AG04450 (cell line): ENCODE results near the gene RARB. TPM values are rescaled to one million over a fixed set of nuclear protein-coding genes. Genes with fewer than 3 reads are reported as not detected.

Source experiments
- CTCF ChIA-PET: fragments of 300-600, 350-600 bp; formaldehyde crosslinking; extraction: SDS; loops from one replicate; lab custom pipeline; 2022; ENCODE audit warnings: antibody characterized with exemption, inconsistent platforms; lab: Charles Lee
- POLR2A ChIA-PET: fragments of 350-600 bp; formaldehyde crosslinking; extraction: SDS; loops from one replicate; lab custom pipeline; 2021; ENCODE audit warnings: antibody characterized with exemption, inconsistent platforms; lab: Yijun Ruan, JAX
- DNase-seq: peaks from one replicate; pipeline ENCODE4 v3.0.0-alpha.2; 2011; ENCODE audit warnings: low read depth, low spot score
- H3K27ac ChIP-seq: one replicate; pipeline ENCODE4 v1.5.1; 2012; ENCODE audit warnings: low read depth, low read length, control low read depth
- H3K27me3 ChIP-seq: one replicate; pipeline ENCODE4 v1.6.0; 2012; ENCODE audit warnings: low read length; ENCODE audit not compliant: control insufficient read depth, insufficient read depth
- H3K4me3 ChIP-seq: 2 replicates; pipeline ENCODE4 v1.5.1; 2011; ENCODE audit warnings: mild to moderate bottlenecking, low read depth, low read length, control low read depth
- H3K9me3 ChIP-seq: 2 replicates; pipeline ENCODE4 v1.5.1; 2012; ENCODE audit warnings: low read length; ENCODE audit not compliant: control insufficient read depth, insufficient read depth
- polyA plus RNA-seq: library from polyadenylated mRNA; depleted of rRNA; stranded (reverse); fragments of >200 nt; gene quantifications from 2 replicates; pipeline ENCODE4 v1.2.3, GENCODE V29; 2011
- TF ChIP-seq, protein P1 (sequence below): IDR thresholded peaks from 2 replicates; pipeline ENCODE4 v1.5.1; 2011; ENCODE audit warnings: low read depth, low read length, control low read depth, inconsistent platforms

Gene RARB
- polyA plus RNA-seq, 1 experiment, result 0.51 TPM

- no peak for DNase-seq
- CTCF ChIA-PET, result no interaction called here
- H3K4me3 ChIP-seq, result no peak overlapping the region
- POLR2A ChIA-PET, result no interaction called here
- no peaks in the 10 kb centered on the region for H3K9me3 ChIP-seq
- no peak overlapping the region for H3K27ac ChIP-seq
- TF ChIP-seq, protein P1, sequence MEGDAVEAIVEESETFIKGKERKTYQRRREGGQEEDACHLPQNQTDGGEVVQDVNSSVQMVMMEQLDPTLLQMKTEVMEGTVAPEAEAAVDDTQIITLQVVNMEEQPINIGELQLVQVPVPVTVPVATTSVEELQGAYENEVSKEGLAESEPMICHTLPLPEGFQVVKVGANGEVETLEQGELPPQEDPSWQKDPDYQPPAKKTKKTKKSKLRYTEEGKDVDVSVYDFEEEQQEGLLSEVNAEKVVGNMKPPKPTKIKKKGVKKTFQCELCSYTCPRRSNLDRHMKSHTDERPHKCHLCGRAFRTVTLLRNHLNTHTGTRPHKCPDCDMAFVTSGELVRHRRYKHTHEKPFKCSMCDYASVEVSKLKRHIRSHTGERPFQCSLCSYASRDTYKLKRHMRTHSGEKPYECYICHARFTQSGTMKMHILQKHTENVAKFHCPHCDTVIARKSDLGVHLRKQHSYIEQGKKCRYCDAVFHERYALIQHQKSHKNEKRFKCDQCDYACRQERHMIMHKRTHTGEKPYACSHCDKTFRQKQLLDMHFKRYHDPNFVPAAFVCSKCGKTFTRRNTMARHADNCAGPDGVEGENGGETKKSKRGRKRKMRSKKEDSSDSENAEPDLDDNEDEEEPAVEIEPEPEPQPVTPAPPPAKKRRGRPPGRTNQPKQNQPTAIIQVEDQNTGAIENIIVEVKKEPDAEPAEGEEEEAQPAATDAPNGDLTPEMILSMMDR, result no peak
- no peaks in the 10 kb centered on the region for H3K27me3 ChIP-seq
These were observed 23.5 kb upstream of the RARB start for GRCh38 chr3:25404569-25404968.

- CTCF ChIA-PET, result no interaction called here
- TF ChIP-seq, protein P1, result no peak
- Histone ChIP-seq H3K9me3 (no peaks in the 10 kb centered on the region), H3K27ac (no peak overlapping the region), H3K4me3 (no peak overlapping the region), H3K27me3 (no peaks in the 10 kb centered on the region)
- DNase-seq, result no peak
- POLR2A ChIA-PET, result no interaction called here
These were observed 22.7 kb upstream of the RARB start for GRCh38 chr3:25405335-25405734.

- DNase-seq, result no peak
- H3K27me3 ChIP-seq, result no peaks in the 10 kb centered on the region
- ChIA-PET CTCF (no interaction called here), POLR2A (no interaction called here)
- no peak overlapping the region for H3K27ac ChIP-seq
- no peak overlapping the region for H3K4me3 ChIP-seq
- TF ChIP-seq, protein P1, result no peak
- H3K9me3 ChIP-seq, result no peaks in the 10 kb centered on the region
These were observed 17.4 kb upstream of the RARB start for GRCh38 chr3:25410703-25411102.

DNA sequence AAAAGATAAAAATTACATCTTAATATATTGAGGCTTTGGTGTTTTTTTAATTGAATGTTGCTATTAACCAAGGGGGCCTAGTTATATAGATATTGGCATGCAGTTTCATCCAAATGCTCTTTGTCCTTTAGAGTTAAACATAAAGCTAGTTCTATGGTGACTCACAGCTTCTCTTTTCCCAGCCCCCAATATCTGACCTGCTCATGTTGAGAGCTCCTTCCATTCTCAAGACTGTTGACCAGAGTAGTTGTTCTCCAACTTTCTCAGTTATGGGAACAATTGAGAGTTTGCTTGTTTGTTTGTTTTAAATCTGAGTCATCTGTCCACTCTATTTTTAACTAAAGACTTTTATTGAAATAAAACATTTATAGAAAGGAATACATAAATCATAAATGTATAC, 15.8 kb upstream of the RARB start:
- H3K27ac ChIP-seq, result no peak overlapping the region
- no peaks in the 10 kb centered on the region for H3K9me3 ChIP-seq
- POLR2A ChIA-PET, result no interaction called here
- H3K4me3 ChIP-seq, result no peak overlapping the region
- no peaks in the 10 kb centered on the region for H3K27me3 ChIP-seq
- TF ChIP-seq, protein P1, result no peak
- no peak for DNase-seq
- CTCF ChIA-PET, result no interaction called here

- Histone ChIP-seq H3K27me3 (no peaks in the 10 kb centered on the region), H3K9me3 (no peaks in the 10 kb centered on the region), H3K4me3 (no peak overlapping the region), H3K27ac (no peak overlapping the region)
- no peak for DNase-seq
- POLR2A ChIA-PET, result no interaction called here
- CTCF ChIA-PET, result no interaction called here
- TF ChIP-seq, protein P1, result no peak
These were observed 11.9 kb upstream of the RARB start for GRCh38 chr3:25416176-25416575.
